ENCODE measurements around the gene XPNPEP3.
"Not testable (repeated sequence)": the region's sequence is repeated elsewhere in the genome, so short reads cannot be mapped to it uniquely, and the experiment has no call there.

Gene XPNPEP3

GRCh38 chr22:40904101-40904500, 47.2 kb downstream of the XPNPEP3 start:
- H3K27me3 ChIP-seq (ENCODE audit: low read length): no peaks in the 10 kb centered on the region
- H3K9ac ChIP-seq (ENCODE audit: low read length): no peak overlapping the region
- no peaks in the 10 kb centered on the region for H3K9me3 ChIP-seq (ENCODE audit: insufficient read depth, low read length)
- H2AFZ ChIP-seq (ENCODE audit: low read depth, low read length, severe bottlenecking): no peak overlapping the region
- H3K4me3 ChIP-seq (ENCODE audit: insufficient read depth, low read length, poor library complexity, severe bottlenecking): no peak overlapping the region
- H3K27ac ChIP-seq (ENCODE audit: low read depth, low read length): no peak overlapping the region
- H3K9me2 ChIP-seq (replicated peaks; ENCODE audit: insufficient read depth, low read length): no peaks in the 10 kb centered on the region
- no peaks in the 10 kb centered on the region for H3K79me2 ChIP-seq (ENCODE audit: insufficient read depth, low read length)
- TF ChIP-seq EZH2phosphoT487 (conservative IDR thresholded peaks at IDR 0.05; ENCODE audit: low read length) (no peak), CTCF (IDR thresholded peaks at IDR 0.05; ENCODE audit: insufficient read depth, low read length, poor library complexity, severe bottlenecking) (no peak)
- no peaks in the 10 kb centered on the region for H4K20me1 ChIP-seq (ENCODE audit: low read depth, low read length)
- no peak overlapping the region for H3K4me2 ChIP-seq (ENCODE audit: low read depth, low read length, poor library complexity, severe bottlenecking)
- no peaks in the 10 kb centered on the region; the same call in 1 of the 2 replicates for H3K36me3 ChIP-seq (ENCODE audit: low read length)
- H3F3A ChIP-seq (ENCODE audit: insufficient read depth): no peaks in the 10 kb centered on the region

GRCh38 chr22:40908895-40909294, 51.9 kb downstream of the XPNPEP3 start:
- Histone ChIP-seq H3K9ac (ENCODE audit: low read length) (no peak overlapping the region), H3K27ac (ENCODE audit: low read depth, low read length) (no peak overlapping the region), H3K4me2 (ENCODE audit: low read depth, low read length, poor library complexity, severe bottlenecking) (no peak overlapping the region), H3K27me3 (ENCODE audit: low read length) (no peaks in the 10 kb centered on the region), H2AFZ (ENCODE audit: low read depth, low read length, severe bottlenecking) (no peak overlapping the region), H4K20me1 (ENCODE audit: low read depth, low read length) (no peaks in the 10 kb centered on the region), H3F3A (ENCODE audit: insufficient read depth) (no peaks in the 10 kb centered on the region), H3K4me3 (ENCODE audit: insufficient read depth, low read length, poor library complexity, severe bottlenecking) (no peak overlapping the region), H3K9me3 (ENCODE audit: insufficient read depth, low read length) (no peaks in the 10 kb centered on the region), H3K9me2 (replicated peaks; ENCODE audit: insufficient read depth, low read length) (no peaks in the 10 kb centered on the region), H3K79me2 (ENCODE audit: insufficient read depth, low read length) (no peaks in the 10 kb centered on the region), H3K36me3 (ENCODE audit: low read length) (no peaks in the 10 kb centered on the region; the same call in 1 of the 2 replicates)
- TF ChIP-seq CTCF (IDR thresholded peaks at IDR 0.05; ENCODE audit: insufficient read depth, low read length, poor library complexity, severe bottlenecking) (no peak), EZH2phosphoT487 (conservative IDR thresholded peaks at IDR 0.05; ENCODE audit: low read length) (no peak)

- TF ChIP-seq CTCF (IDR thresholded peaks at IDR 0.05; ENCODE audit: insufficient read depth, low read length, poor library complexity, severe bottlenecking) (no peak), EZH2phosphoT487 (conservative IDR thresholded peaks at IDR 0.05; ENCODE audit: low read length) (no peak)
These were observed 54.8 kb downstream of the XPNPEP3 start for GRCh38 chr22:40911772-40912171.

GRCh38 chr22:40912987-40913386, 56.0 kb downstream of the XPNPEP3 start:
- H3K9me3 ChIP-seq (ENCODE audit: insufficient read depth, low read length); H3K4me2 ChIP-seq (ENCODE audit: low read depth, low read length, poor library complexity, severe bottlenecking); H2AFZ ChIP-seq (ENCODE audit: low read depth, low read length, severe bottlenecking); H3K79me2 ChIP-seq (ENCODE audit: insufficient read depth, low read length); H3F3A ChIP-seq (ENCODE audit: insufficient read depth); H3K27me3 ChIP-seq (ENCODE audit: low read length); H3K4me3 ChIP-seq (ENCODE audit: insufficient read depth, low read length, poor library complexity, severe bottlenecking); H3K9ac ChIP-seq (ENCODE audit: low read length); H4K20me1 ChIP-seq (ENCODE audit: low read depth, low read length); H3K36me3 ChIP-seq (ENCODE audit: low read length); H3K27ac ChIP-seq (ENCODE audit: low read depth, low read length); H3K9me2 ChIP-seq (replicated peaks; ENCODE audit: insufficient read depth, low read length): not testable (repeated sequence)

More at GRCh38 chr22:40911772-40912171, 54.8 kb downstream of the XPNPEP3 start:
- no peak overlapping the region for H3K4me2 ChIP-seq (ENCODE audit: low read depth, low read length, poor library complexity, severe bottlenecking)
- no peaks in the 10 kb centered on the region for H3K27me3 ChIP-seq (ENCODE audit: low read length)
- H3K4me3 ChIP-seq (ENCODE audit: insufficient read depth, low read length, poor library complexity, severe bottlenecking): no peak overlapping the region
- H3F3A ChIP-seq (ENCODE audit: insufficient read depth): no peaks in the 10 kb centered on the region
- H3K9me3 ChIP-seq (ENCODE audit: insufficient read depth, low read length): no peaks in the 10 kb centered on the region
- H2AFZ ChIP-seq (ENCODE audit: low read depth, low read length, severe bottlenecking): no peak overlapping the region
- H4K20me1 ChIP-seq (ENCODE audit: low read depth, low read length): no peaks in the 10 kb centered on the region
- no peaks in the 10 kb centered on the region for H3K9me2 ChIP-seq (replicated peaks; ENCODE audit: insufficient read depth, low read length)
- no peaks in the 10 kb centered on the region for H3K79me2 ChIP-seq (ENCODE audit: insufficient read depth, low read length)
- H3K36me3 ChIP-seq (ENCODE audit: low read length): no peaks in the 10 kb centered on the region; the same call in 1 of the 2 replicates
- no peak overlapping the region for H3K27ac ChIP-seq (ENCODE audit: low read depth, low read length)
- H3K9ac ChIP-seq (ENCODE audit: low read length): no peak overlapping the region
